ENCODE measurements around the gene PROC.

GRCh38 chr2:127382831-127383230 is 35.4 kb upstream of the PROC start:
- TF ChIP-seq CTCF (IDR thresholded peaks at IDR 0.05) (no peak), POLR2AphosphoS5 (IDR thresholded peaks at IDR 0.05; ENCODE audit: low read depth, low read length) (no peak), REST (IDR thresholded peaks at IDR 0.05; ENCODE audit: insufficient read depth in 1 of 2, low read depth in 2 of 2, low read length in 1 of 2) (no peak)

All from Panc1 (cell line).